ENCODE measurements around the gene CINP. TPM values are rescaled to one million over a fixed set of nuclear protein-coding genes. Genes with fewer than 3 reads are reported as not detected.
"Not testable (repeated sequence)": the region's sequence is repeated elsewhere in the genome, so short reads cannot be mapped to it uniquely, and the experiment has no call there.

The CINP gene
- total RNA-seq, 2 experiments from 2014 or later, result 47.8 to 52.2 TPM

GRCh38 chr14:102304611-102305506 is 57.8 kb downstream of the CINP start, which contains the start of gene MOK:
TSS of gene MOK (minus strand) at chr14:102305164. CDS start at chr14:102304968, 196 bp downstream.
- intact Hi-C loops (cut with micrococcal nuclease), result no loop called here
- peaks cover 4% of the 10 kb centered on the region for H3K4me1 Mint-ChIP-seq (ENCODE audit: low read depth)
- H3K36me3 Mint-ChIP-seq (ENCODE audit: low read depth), result no peaks in the 10 kb centered on the region
- ChIA-PET CTCF (interaction anchor here (1.0 to 3.8 kb wide), 6 partner anchors 10 to 289 kb away, joined by 3 to 39 read pairs (median 4); partner anchors contain the start of gene ZNF839), POLR2A (interaction anchor here (0.6 to 2.7 kb wide), 7 partner anchors 10 to 69 kb away, joined by 3 to 10 read pairs (median 4); partner anchors contain the start of genes CINP and TECPR2)
- H3K27ac Mint-ChIP-seq, result peak within 1 kb of the TSS; percentile 83
- H3K9me3 Mint-ChIP-seq, result no peaks in the 10 kb centered on the region
- DNase-seq (peak; percentile 96), ATAC-seq (peak; percentile 99)
- peak within 1 kb of the TSS; percentile 90 for H3K4me3 Mint-ChIP-seq
- H3K27me3 Mint-ChIP-seq, result no peaks in the 10 kb centered on the region
- no peak for TF ChIP-seq CTCF (IDR thresholded peaks at IDR 0.05)

- ChIA-PET POLR2A (interaction anchor here (0.9 to 2.7 kb wide), 3 partner anchors 11 to 13 kb away, joined by 3 to 10 read pairs (median 3); no protein-coding TSS in a partner anchor), CTCF (interaction anchor here (0.9 to 3.8 kb wide), 3 partner anchors 11 to 18 kb away, joined by 3 to 39 read pairs (median 10); no protein-coding TSS in a partner anchor)
- Mint-ChIP-seq H3K27me3 (no peaks in the 10 kb centered on the region), H3K4me1 (ENCODE audit: low read depth) (peaks cover 4% of the 10 kb centered on the region), H3K4me3 (peak overlapping the region; percentile 24), H3K36me3 (ENCODE audit: low read depth) (no peaks in the 10 kb centered on the region), H3K27ac (no peak overlapping the region), H3K9me3 (no peaks in the 10 kb centered on the region)
- no peak for DNase-seq
- no peak for ATAC-seq
- intact Hi-C loops (cut with micrococcal nuclease), result no loop called here
- no peak for TF ChIP-seq CTCF (IDR thresholded peaks at IDR 0.05)
These were observed 59.0 kb downstream of the CINP start for GRCh38 chr14:102303664-102304063.

- peak overlapping the region; percentile 27 for H3K4me3 Mint-ChIP-seq
- H3K36me3 Mint-ChIP-seq (ENCODE audit: low read depth); POLR2A ChIA-PET; H3K27ac Mint-ChIP-seq; intact Hi-C loops (cut with micrococcal nuclease); H3K4me1 Mint-ChIP-seq (ENCODE audit: low read depth); H3K27me3 Mint-ChIP-seq; H3K9me3 Mint-ChIP-seq; ATAC-seq: not testable (repeated sequence)
- DNase-seq, result peak; percentile 7
- CTCF ChIA-PET, result interaction anchor here (1.6 kb wide), 1 partner anchor 16 kb away, joined by 7 read pairs; no protein-coding TSS in a partner anchor
These were observed 64.2 kb downstream of the CINP start for GRCh38 chr14:102298303-102299070.

Other genes with a start within 250 kb of the CINP start
- 10 to 100 TPM; 18.5 to 21.6 TPM for gene WDR20, start 223.0 kb downstream of the CINP start, total RNA-seq
- 1 to 10 TPM; 6.2 to 6.6 TPM for gene MOK, start 57.7 kb downstream of the CINP start, total RNA-seq
- gene ZNF839, start 43.1 kb downstream of the CINP start, total RNA-seq, result 10 to 100 TPM; 16.7 to 18.6 TPM
- gene TECPR2, start 51 bp upstream of the CINP start, total RNA-seq, result 1 to 10 TPM; 4.7 to 5.0 TPM
- 10 to 100 TPM; 15.0 to 16.9 TPM for gene ANKRD9, start 146.9 kb upstream of the CINP start, total RNA-seq
- gene RCOR1, start 229.8 kb upstream of the CINP start, total RNA-seq, result 10 to 100 TPM; 16.1 to 16.2 TPM

All from activated CD8-positive, alpha-beta T cell treated with anti-CD3 and anti-CD28 coated beads for 36 hours (primary cell).